GM12873 (cell line): ENCODE data around the gene AP2M1.

Experiments
- CTCF ChIP-seq: IDR thresholded peaks from 2 replicates; pipeline ENCODE4 v1.5.1; 2012; ENCODE audit warnings: low read depth, mild to moderate bottlenecking, moderate library complexity, low read length, control low read depth; ENCODE audit not compliant: insufficient read depth; ENCODE audit errors: missing control alignments

Gene AP2M1

GRCh38 chr3:184211718-184212117 lies 37.1 kb downstream of the AP2M1 start:
- TF ChIP-seq CTCF = no peak

- TF ChIP-seq CTCF = no peak
Measured at GRCh38 chr3:184218814-184219213, 44.2 kb downstream of the AP2M1 start.

DNA sequence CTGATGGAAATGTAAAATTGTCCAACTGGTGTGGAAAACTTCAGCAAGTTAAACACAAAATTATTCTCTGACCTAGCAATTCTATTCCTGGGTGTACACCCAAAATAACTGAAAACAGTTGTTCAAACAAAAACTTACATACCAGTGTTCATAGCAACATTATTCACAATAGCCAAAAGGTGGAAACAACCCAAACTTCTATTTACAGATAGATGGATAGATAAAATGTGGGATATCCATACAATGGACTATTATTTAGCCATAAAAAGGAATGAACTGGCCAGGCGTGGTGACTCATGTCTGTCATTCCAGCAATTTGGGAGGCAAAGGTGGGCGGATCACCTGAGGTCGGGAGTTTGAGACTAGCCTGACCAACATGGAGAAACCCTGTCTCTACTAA lies 47.9 kb downstream of the AP2M1 start:
- TF ChIP-seq CTCF = no peak

DNA sequence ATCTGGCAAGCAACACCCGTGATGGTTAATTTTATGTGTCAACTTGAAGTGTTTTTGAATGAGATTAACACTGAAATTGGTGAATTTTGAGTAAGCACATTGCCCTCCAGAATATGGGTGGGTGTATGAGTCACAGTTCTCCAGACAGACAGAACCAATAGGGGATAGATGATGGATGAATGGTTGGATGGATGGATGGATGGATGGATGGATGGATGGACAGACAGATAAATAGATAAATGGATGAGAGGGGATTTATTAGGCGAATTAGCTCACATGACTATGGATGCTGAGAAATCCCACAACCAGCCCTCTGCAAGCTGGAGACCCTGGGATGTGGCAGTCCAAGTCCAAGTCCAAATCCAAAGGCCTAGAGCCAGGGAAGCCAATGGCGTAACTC lies 49.3 kb downstream of the AP2M1 start:
- no peak for TF ChIP-seq CTCF

DNA sequence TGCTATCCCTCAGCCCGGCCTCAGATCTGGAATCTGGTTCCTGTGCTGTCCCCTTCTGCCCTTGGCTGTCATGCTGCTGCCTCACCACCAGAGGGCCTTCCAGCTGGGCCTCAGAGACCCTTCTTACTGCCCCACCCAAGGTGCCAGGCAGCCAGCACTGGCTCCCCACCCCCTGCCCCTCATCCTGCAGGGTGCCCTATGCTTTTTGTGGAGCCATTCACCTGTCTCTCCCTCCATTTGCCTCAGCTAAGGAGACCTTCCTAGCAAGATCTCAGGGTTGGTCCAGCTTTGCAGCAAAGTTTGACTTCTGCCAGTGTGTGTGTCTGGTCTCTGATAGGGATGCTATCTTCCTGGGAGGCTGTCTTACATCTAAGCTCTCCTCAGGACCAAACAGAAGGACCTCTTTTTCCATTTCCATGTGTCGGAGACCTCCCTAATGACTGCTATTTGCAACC lies 52.9 kb downstream of the AP2M1 start:
- TF ChIP-seq CTCF = peak; percentile 92

DNA sequence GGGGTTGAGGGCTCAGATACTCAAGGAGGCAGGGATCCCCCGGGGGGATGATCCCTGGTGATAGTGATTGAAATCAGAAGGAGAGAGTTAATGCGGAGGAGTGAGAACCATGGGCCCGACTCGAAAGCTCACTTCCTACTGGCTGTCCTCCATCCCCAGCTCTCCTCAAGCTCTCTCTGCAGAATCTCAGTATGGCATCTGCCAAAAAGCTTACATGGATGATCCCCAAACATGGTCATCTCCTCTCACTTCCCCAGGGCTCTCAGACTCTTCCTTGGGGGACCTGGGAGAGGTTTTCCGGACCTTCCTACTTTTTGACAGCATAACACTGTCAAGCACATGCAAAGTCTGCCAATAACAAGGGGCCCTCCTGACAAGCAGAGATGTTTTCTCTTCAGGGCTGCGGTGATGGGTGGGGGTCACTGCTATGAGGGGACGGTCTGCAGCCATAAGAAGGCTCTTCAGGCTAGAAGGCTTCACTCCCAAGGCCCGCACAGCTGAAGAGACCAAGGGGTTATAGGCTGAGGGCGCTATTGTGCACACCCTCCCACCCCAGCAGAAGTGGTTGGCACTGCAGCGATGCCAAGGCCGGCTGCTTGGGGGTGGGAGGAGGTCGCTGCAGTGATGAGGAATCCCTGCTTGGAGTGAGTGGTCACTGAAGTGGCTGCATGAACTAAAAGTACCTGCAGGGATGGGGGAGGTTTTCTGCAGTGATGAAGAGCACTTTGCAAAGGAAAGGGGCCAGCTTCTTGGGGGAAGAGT lies 53.9 kb downstream of the AP2M1 start:
- no peak for TF ChIP-seq CTCF

DNA sequence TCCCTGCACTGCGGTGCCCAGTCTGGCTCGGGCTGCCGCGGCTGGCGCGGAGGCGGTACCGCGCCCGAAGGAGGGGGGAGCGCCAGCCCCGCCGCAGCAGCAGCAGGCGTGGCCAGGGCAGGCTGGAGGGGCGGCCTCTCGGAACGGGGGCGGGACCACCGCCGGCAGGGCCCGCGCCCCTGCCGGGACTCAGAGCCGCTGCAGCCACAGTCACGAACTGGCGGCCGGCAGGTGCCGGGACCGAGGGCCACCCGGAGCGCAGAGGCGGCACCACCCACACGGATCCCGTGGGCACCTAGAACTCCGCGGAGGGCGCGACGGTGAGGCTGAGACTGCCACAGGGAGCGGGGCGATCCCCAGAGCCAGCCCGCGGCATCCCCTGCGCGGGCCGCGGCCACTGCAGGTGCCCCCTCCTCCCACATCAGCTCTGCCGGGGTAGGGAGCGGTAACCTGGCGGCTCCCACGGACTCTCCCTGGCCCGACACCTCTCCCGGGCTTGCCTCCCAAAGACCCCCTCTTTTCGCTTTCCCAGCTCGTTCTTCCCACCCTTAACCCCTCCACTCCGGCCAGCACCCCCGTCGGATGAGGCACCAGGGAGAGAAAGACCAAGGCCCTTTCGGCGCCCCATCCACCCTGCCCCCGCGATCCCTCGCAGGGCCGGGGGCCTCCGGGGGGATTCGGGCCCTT lies 54.9 kb downstream of the AP2M1 start, which contains the start of gene VWA5B2:
TSS of gene VWA5B2 (plus strand) at position 192 of the 687 bp plus-strand sequence. CDS start 944 bp downstream, outside the sequence.
- peak; percentile 35 for TF ChIP-seq CTCF
